GM18517 (cell line): Measurements from ENCODE around the gene OPALIN.
"Not testable (repeated sequence)": the region's sequence is repeated elsewhere in the genome, so short reads cannot be mapped to it uniquely, and the experiment has no call there.

Experiments used
- ATAC-seq: cut with Tn5 transposase; IDR thresholded peaks from one replicate; pipeline ENCODE4 v1.9.1; 2021; ENCODE audit warnings: mild to moderate bottlenecking, moderate library complexity; ENCODE audit not compliant: unreplicated experiment

OPALIN gene

GRCh38 chr10:96339383-96339782 lies 19.4 kb downstream of the OPALIN start:
- no peak for ATAC-seq

GRCh38 chr10:96338279-96338925 lies 20.4 kb downstream of the OPALIN start:
- no peak for ATAC-seq

- ATAC-seq, result no peak
These were observed 21.7 kb downstream of the OPALIN start for GRCh38 chr10:96337106-96337505.

GRCh38 chr10:96334616-96335526 lies 23.9 kb downstream of the OPALIN start:
- no peak for ATAC-seq

GRCh38 chr10:96333101-96333500 lies 25.7 kb downstream of the OPALIN start:
- ATAC-seq, result no peak

- no peak for ATAC-seq
These were observed 31.3 kb downstream of the OPALIN start for GRCh38 chr10:96327462-96327861.

- ATAC-seq, result peak; percentile 94
These were observed 33.0 kb downstream of the OPALIN start for GRCh38 chr10:96325719-96326373.

GRCh38 chr10:96324447-96324846 lies 34.4 kb downstream of the OPALIN start:
- no peak for ATAC-seq

- ATAC-seq, result no peak
These were observed 36.5 kb downstream of the OPALIN start for GRCh38 chr10:96322275-96322674.

GRCh38 chr10:96321822-96322221 lies 37.0 kb downstream of the OPALIN start:
- ATAC-seq, result no peak

GRCh38 chr10:96319754-96320474 lies 38.9 kb downstream of the OPALIN start:
- ATAC-seq, result no peak

- ATAC-seq, result no peak
These were observed 41.6 kb downstream of the OPALIN start for GRCh38 chr10:96317067-96317833.

- no peak for ATAC-seq
These were observed 45.5 kb downstream of the OPALIN start for GRCh38 chr10:96313344-96313743.

- no peak for ATAC-seq
These were observed 47.6 kb downstream of the OPALIN start for GRCh38 chr10:96311180-96311715.

- no peak for ATAC-seq
These were observed 48.5 kb downstream of the OPALIN start for GRCh38 chr10:96310321-96310669.

GRCh38 chr10:96309628-96310320 lies 49.0 kb downstream of the OPALIN start:
- ATAC-seq, result no peak

GRCh38 chr10:96308854-96309253 lies 49.9 kb downstream of the OPALIN start:
- not testable (repeated sequence) for ATAC-seq

- no peak for ATAC-seq
These were observed 52.3 kb downstream of the OPALIN start for GRCh38 chr10:96306516-96306915.

- ATAC-seq, result no peak
These were observed 53.8 kb downstream of the OPALIN start for GRCh38 chr10:96305019-96305418.
